ENCODE results near the gene GCGR.

GRCh38 chr17:81811705-81812570 is 8.0 kb downstream of the GCGR start:
- no peak for TF ChIP-seq CTCF (IDR thresholded peaks at IDR 0.05; ENCODE audit: borderline replicate concordance, extremely low read depth, low read length, poor library complexity, severe bottlenecking)
- TF ChIP-seq EZH2 (IDR thresholded peaks at IDR 0.05; ENCODE audit: borderline replicate concordance, low read depth, low read length, severe bottlenecking), result no peak
